IMR-90 (cell line): ENCODE data around the gene ITGAX. TPM values are rescaled to one million over a fixed set of nuclear protein-coding genes. Genes with fewer than 3 reads are reported as not detected.

Source experiments
- ATAC-seq: fragments of 200-7000 bp; cut with Tn5 transposase; 2 replicates; pipeline ENCODE4 v1.9.1; 2020; ENCODE audit warnings: low read depth, mild to moderate bottlenecking, moderate library complexity
- BruUV-seq: library from RNA; stranded (reverse); fragments of 400-500 nt; replicated peaks from 2 replicates; lab custom pipeline; 2021; lab: Mats Ljungman, UMichigan
- CTCF ChIA-PET: fragments of 300-600 bp; formaldehyde crosslinking; extraction: SDS; loops from one replicate; lab custom pipeline; 2021; ENCODE audit warnings: antibody characterized with exemption; lab: Yijun Ruan, JAX
- POLR2A ChIA-PET: fragments of 300-600 bp; sonication (Branson Sonifier 250); formaldehyde crosslinking; loops from one replicate; lab custom pipeline; 2022; ENCODE audit warnings: antibody characterized with exemption; ENCODE audit not compliant: unreplicated experiment; lab: Charles Lee
- DNase-seq: peaks from one replicate; pipeline ENCODE4 v3.0.0; 2013
- H2AFZ ChIP-seq: replicated peaks from 2 replicates; pipeline ENCODE3; 2013; ENCODE audit warnings: low read length, mild to moderate bottlenecking; ENCODE audit not compliant: poor library complexity
- H2AK5ac ChIP-seq: 2 replicates; pipeline ENCODE4 v1.6.1; 2013; ENCODE audit warnings: low read depth, low read length, inconsistent platforms
- H2AK9ac ChIP-seq: replicated peaks from 2 replicates; pipeline ENCODE3; 2013; ENCODE audit warnings: mild to moderate bottlenecking, low read depth, low read length, moderate library complexity; ENCODE audit not compliant: poor library complexity
- H2BK120ac ChIP-seq: 2 replicates; pipeline ENCODE4 v1.6.1; 2013; ENCODE audit warnings: low read depth, low read length, inconsistent platforms
- H2BK15ac ChIP-seq: 3 replicates; pipeline ENCODE4 v1.6.1; 2013; ENCODE audit warnings: low read depth, low read length, inconsistent platforms
- H2BK20ac ChIP-seq: 2 replicates; pipeline ENCODE4 v1.6.1; 2013; ENCODE audit warnings: low read depth, mild to moderate bottlenecking, inconsistent platforms, low read length, moderate library complexity
- H2BK5ac ChIP-seq: 2 replicates; pipeline ENCODE4 v1.6.1; 2013; ENCODE audit warnings: mild to moderate bottlenecking, low read depth, low read length, inconsistent platforms; ENCODE audit not compliant: poor library complexity, severe bottlenecking
- H3K14ac ChIP-seq: replicated peaks from 2 replicates; pipeline ENCODE4 v1.6.1; 2013; ENCODE audit warnings: low read depth, low read length, inconsistent platforms
- H3K18ac ChIP-seq: 2 replicates; pipeline ENCODE4 v1.6.1; 2013; ENCODE audit warnings: low read depth, low read length, control low read depth
- H3K23ac ChIP-seq: 2 replicates; pipeline ENCODE4 v1.6.1; 2013; ENCODE audit warnings: low read depth, low read length, inconsistent platforms
- H3K27ac ChIP-seq: 2 replicates; pipeline ENCODE4 v1.5.1; 2013; ENCODE audit warnings: mild to moderate bottlenecking, control low read depth, low read length; ENCODE audit not compliant: insufficient read depth
- H3K27me3 ChIP-seq: 2 replicates; pipeline ENCODE4 v1.6.1; 2013; ENCODE audit warnings: low read length; ENCODE audit not compliant: control insufficient read depth, insufficient read depth
- H3K36me3 ChIP-seq: 2 replicates; pipeline ENCODE4 v1.6.1; 2013; ENCODE audit warnings: low read length, mixed read lengths; ENCODE audit not compliant: control insufficient read depth, insufficient read depth
- H3K4ac ChIP-seq: 2 replicates; pipeline ENCODE4 v1.6.1; 2013; ENCODE audit warnings: low read depth, low read length, inconsistent platforms
- H3K4me1 ChIP-seq: 2 replicates; pipeline ENCODE4 v1.6.1; 2013; ENCODE audit warnings: low read length, mixed read lengths; ENCODE audit not compliant: control insufficient read depth, insufficient read depth
- H3K4me2 ChIP-seq: 2 replicates; pipeline ENCODE4 v1.6.1; 2013; ENCODE audit warnings: low read depth, mild to moderate bottlenecking, control low read depth, low read length, moderate library complexity
- H3K4me3 ChIP-seq: 2 replicates; pipeline ENCODE4 v1.5.1; 2013; ENCODE audit warnings: low read depth, mild to moderate bottlenecking, control low read depth, low read length, moderate library complexity; ENCODE audit not compliant: insufficient read depth
- H3K56ac ChIP-seq: 2 replicates; pipeline ENCODE4 v1.6.1; 2013; ENCODE audit warnings: low read length, inconsistent platforms; ENCODE audit not compliant: insufficient read depth; ENCODE audit errors: extremely low read depth
- H3K79me1 ChIP-seq, 2 experiments: 2 replicates each; pipeline ENCODE4 v1.6.1; 2013; ENCODE audit warnings: low read length in 2 of 2, inconsistent platforms in 1 of 2, low read depth in 1 of 2
- H3K9ac ChIP-seq: 2 replicates; pipeline ENCODE4 v1.6.1; 2013; ENCODE audit warnings: low read depth, low read length, control low read depth
- H3K9me1 ChIP-seq: 2 replicates; pipeline ENCODE4 v1.6.1; 2013; ENCODE audit warnings: low read length, inconsistent platforms; ENCODE audit not compliant: insufficient read depth
- H3K9me3 ChIP-seq: 2 replicates; pipeline ENCODE4 v1.6.1; 2013; ENCODE audit warnings: low read length; ENCODE audit not compliant: control insufficient read depth, insufficient read depth
- H4K20me1 ChIP-seq: 2 replicates; pipeline ENCODE4 v1.6.1; 2013; ENCODE audit warnings: low read length, inconsistent platforms; ENCODE audit not compliant: insufficient read depth
- H4K5ac ChIP-seq: 2 replicates; pipeline ENCODE4 v1.6.1; 2013; ENCODE audit warnings: mild to moderate bottlenecking, low read depth, low read length, control low read depth
- H4K8ac ChIP-seq, 2 experiments: 2 replicates each; pipeline ENCODE4 v1.6.1; 2013; ENCODE audit warnings: low read depth in 2 of 2, low read length in 2 of 2, control low read depth in 1 of 2, inconsistent platforms in 1 of 2
- H4K91ac ChIP-seq: 2 replicates; pipeline ENCODE4 v1.6.1; 2013; ENCODE audit warnings: low read depth, low read length, inconsistent platforms; ENCODE audit not compliant: insufficient read depth
- BHLHE40 ChIP-seq: fragments of 150-350 bp; IDR thresholded peaks from 2 replicates; pipeline ENCODE4 v1.6.1; 2016; ENCODE audit warnings: mild to moderate bottlenecking, low read depth, low read length
- CEBPB ChIP-seq: IDR thresholded peaks from 2 replicates; pipeline ENCODE4 v1.6.1; 2012; ENCODE audit warnings: low read depth, low read length, improper control_type of control experiment
- CHD1 ChIP-seq: IDR thresholded peaks from 2 replicates; pipeline ENCODE4 v1.6.1; 2012; ENCODE audit warnings: low read depth, low read length, improper control_type of control experiment
- MAFK ChIP-seq: IDR thresholded peaks from 2 replicates; pipeline ENCODE4 v1.6.1; 2012; ENCODE audit warnings: low read depth, low read length, improper control_type of control experiment
- MAZ ChIP-seq: IDR thresholded peaks from 2 replicates; pipeline ENCODE4 v1.6.1; 2012; ENCODE audit warnings: low read depth, mild to moderate bottlenecking, low read length, improper control_type of control experiment, moderate library complexity, borderline replicate concordance
- MXI1 ChIP-seq: IDR thresholded peaks from 2 replicates; pipeline ENCODE4 v1.6.1; 2012; ENCODE audit warnings: low read depth, mild to moderate bottlenecking, low read length, moderate library complexity, borderline replicate concordance
- NFE2L2 ChIP-seq: fragments of 150-350 bp; IDR thresholded peaks from 2 replicates; pipeline ENCODE4 v1.6.1; 2016; ENCODE audit warnings: low read depth, mild to moderate bottlenecking, low read length
- RAD21 ChIP-seq: IDR thresholded peaks from 2 replicates; pipeline ENCODE4 v1.6.1; 2012; ENCODE audit warnings: low read length, improper control_type of control experiment
- RCOR1 ChIP-seq: IDR thresholded peaks from 2 replicates; pipeline ENCODE4 v1.6.1; 2012; ENCODE audit warnings: mild to moderate bottlenecking, low read length, improper control_type of control experiment; ENCODE audit not compliant: insufficient replicate concordance
- RFX5 ChIP-seq: IDR thresholded peaks from 2 replicates; pipeline ENCODE4 v1.8.0; 2012; ENCODE audit warnings: low read depth, mild to moderate bottlenecking, low read length, moderate library complexity
- WGBS, 2 experiments: methylation state at CpG; one replicate each; pipeline versions ENCODE4 v1.1.5 to v1.1.7; 2013; ENCODE audit warnings: missing lambda C conversion rate in 2 of 2; ENCODE audit not compliant: insufficient read length in 1 of 2; ENCODE audit errors: extremely low coverage in 2 of 2; 5-methylcytosine and 5-hydroxymethylcytosine counted together
- dilution Hi-C: fragments of 300-500 bp; cut with HindIII; formaldehyde crosslinking; loops from one replicate; pipeline ENCODE4 v1.14.3; 2018; ENCODE audit warnings: low sequenced_read_pairs; ENCODE audit not compliant: unreplicated experiment
- in situ Hi-C: fragments of 300-500 bp; cut with MboI; formaldehyde crosslinking; loops from 3 replicates; pipeline ENCODE4 v1.14.3; 2019; ENCODE audit warnings: low sequenced_read_pairs, inconsistent platforms, mixed read lengths
- intact Hi-C: fragments of 100-400 bp; cut with micrococcal nuclease; formaldehyde crosslinking; loops from 2 replicates; pipeline ENCODE4 v1.10.0; 2022
- polyA plus RNA-seq, 3 experiments: library from polyadenylated mRNA; depleted of rRNA; stranded (reverse); fragments of >200 nt; gene quantifications; 2 replicates each; pipeline ENCODE4 v1.2.3, GENCODE V29; 2012; ENCODE audit warnings: low replicate concordance in 1 of 3
- total RNA-seq: library from RNA; depleted of rRNA; stranded (reverse); fragments of >200 nt; gene quantifications from 2 replicates; pipeline ENCODE4 v1.2.3, GENCODE V29; 2012
- TF ChIP-seq, protein P1 (sequence below): fragments of 150-350 bp; IDR thresholded peaks from 2 replicates; pipeline ENCODE4 v1.6.1; 2017; ENCODE audit warnings: mild to moderate bottlenecking, antibody characterized with exemption, low read length, low read depth
- TF ChIP-seq, protein P2 (sequence below): fragments of 150-350 bp; IDR thresholded peaks from 2 replicates; pipeline ENCODE4 v1.6.1; 2016; ENCODE audit warnings: low read depth, mild to moderate bottlenecking, low read length, moderate library complexity, borderline replicate concordance
- TF ChIP-seq, protein P3 (sequence below): conservative IDR thresholded peaks from 2 replicates; pipeline ENCODE4 v1.5.1; 2012; ENCODE audit warnings: mild to moderate bottlenecking, low read depth, low read length, improper control_type of control experiment

The ITGAX gene
- total and polyA plus RNA-seq, 2 of the 4 experiments (the other 2 are of a cell fraction) = 0.09 to 0.18 TPM

DNA sequence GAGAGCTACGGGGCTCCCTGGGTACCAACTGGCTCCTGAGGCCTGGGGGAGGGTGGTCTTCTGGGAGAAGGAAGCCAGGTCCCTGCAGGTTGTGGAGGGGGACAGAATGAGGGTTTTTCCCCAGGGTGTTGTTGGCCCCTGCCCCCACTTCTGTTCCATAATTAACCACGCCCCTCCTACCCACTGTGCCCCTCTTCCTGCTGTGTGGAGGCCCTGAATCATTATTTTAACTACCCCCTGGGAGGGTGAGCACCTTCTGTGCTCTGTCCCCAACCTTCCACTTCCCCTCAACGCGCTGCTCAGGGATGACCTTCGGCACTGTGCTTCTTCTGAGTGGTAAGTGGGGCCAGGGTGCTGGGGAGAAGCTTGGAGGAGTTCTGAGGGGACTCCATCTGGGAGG is 38.1 kb downstream of the ITGAX start, which contains the start of gene ITGAD:
ITGAD (plus strand) TSS at position 280 of the 400 bp plus-strand sequence; CDS start at position 306, 26 bp downstream.
- intact Hi-C loops (loop anchor here (10.0 kb wide), 1 partner anchor 88 kb away; no protein-coding TSS in a partner anchor), in situ Hi-C loops (no loop called here), dilution Hi-C loops (no loop called here)
- no peak within 1 kb of the TSS for H3K56ac ChIP-seq
- H3K4me3 ChIP-seq = no peak within 1 kb of the TSS
- H2BK120ac ChIP-seq = no peak within 1 kb of the TSS
- peak within 1 kb of the TSS; percentile 43 for H2AFZ ChIP-seq
- no peaks in the 10 kb centered on the region for H3K79me1 ChIP-seq
- no peak within 1 kb of the TSS for H2BK5ac ChIP-seq
- no peaks in the 10 kb centered on the region for H3K9me1 ChIP-seq
- no peaks in the 10 kb centered on the region for H4K20me1 ChIP-seq
- ATAC-seq (no peak), DNase-seq (no peak)
- no peaks in the 10 kb centered on the region for H3K9me3 ChIP-seq
- H3K4me1 ChIP-seq = no peaks in the 10 kb centered on the region
- WGBS, 2 experiments = no CpG with 5 or more reads among the region's 5 CpGs
- CTCF ChIA-PET = interaction anchor here (1.1 kb wide), 1 partner anchor 44 kb away, joined by 3 read pairs; no protein-coding TSS in a partner anchor
- BruUV-seq = no TSS peak
- H2AK9ac ChIP-seq = no peak within 1 kb of the TSS
- no peak within 1 kb of the TSS for H3K23ac ChIP-seq
- no peak within 1 kb of the TSS for H2BK20ac ChIP-seq
- H3K4ac ChIP-seq = no peak within 1 kb of the TSS
- H3K9ac ChIP-seq = no peak within 1 kb of the TSS
- no peak within 1 kb of the TSS for H2AK5ac ChIP-seq
- no peak within 1 kb of the TSS for H4K5ac ChIP-seq
- no peak within 1 kb of the TSS for H4K91ac ChIP-seq
- no peak within 1 kb of the TSS for H3K14ac ChIP-seq
- no peak within 1 kb of the TSS for H3K18ac ChIP-seq
- no peak within 1 kb of the TSS for H4K8ac ChIP-seq
- H3K27ac ChIP-seq = no peak within 1 kb of the TSS
- no peak within 1 kb of the TSS for H3K4me2 ChIP-seq
- H3K27me3 ChIP-seq = peaks cover 5% of the 10 kb centered on the region
- no peak within 1 kb of the TSS for H2BK15ac ChIP-seq
- TF ChIP-seq MAZ (no peak), MAFK (no peak), CEBPB (no peak), RAD21 (no peak), MXI1 (no peak), CHD1 (no peak), BHLHE40 (no peak), RFX5 (no peak), NFE2L2 (no peak), RCOR1 (no peak)
- TF ChIP-seq, protein P1, sequence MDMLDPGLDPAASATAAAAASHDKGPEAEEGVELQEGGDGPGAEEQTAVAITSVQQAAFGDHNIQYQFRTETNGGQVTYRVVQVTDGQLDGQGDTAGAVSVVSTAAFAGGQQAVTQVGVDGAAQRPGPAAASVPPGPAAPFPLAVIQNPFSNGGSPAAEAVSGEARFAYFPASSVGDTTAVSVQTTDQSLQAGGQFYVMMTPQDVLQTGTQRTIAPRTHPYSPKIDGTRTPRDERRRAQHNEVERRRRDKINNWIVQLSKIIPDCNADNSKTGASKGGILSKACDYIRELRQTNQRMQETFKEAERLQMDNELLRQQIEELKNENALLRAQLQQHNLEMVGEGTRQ = no peak
- TF ChIP-seq, protein P2, sequence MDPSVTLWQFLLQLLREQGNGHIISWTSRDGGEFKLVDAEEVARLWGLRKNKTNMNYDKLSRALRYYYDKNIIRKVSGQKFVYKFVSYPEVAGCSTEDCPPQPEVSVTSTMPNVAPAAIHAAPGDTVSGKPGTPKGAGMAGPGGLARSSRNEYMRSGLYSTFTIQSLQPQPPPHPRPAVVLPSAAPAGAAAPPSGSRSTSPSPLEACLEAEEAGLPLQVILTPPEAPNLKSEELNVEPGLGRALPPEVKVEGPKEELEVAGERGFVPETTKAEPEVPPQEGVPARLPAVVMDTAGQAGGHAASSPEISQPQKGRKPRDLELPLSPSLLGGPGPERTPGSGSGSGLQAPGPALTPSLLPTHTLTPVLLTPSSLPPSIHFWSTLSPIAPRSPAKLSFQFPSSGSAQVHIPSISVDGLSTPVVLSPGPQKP = no peak
- TF ChIP-seq, protein P3, sequence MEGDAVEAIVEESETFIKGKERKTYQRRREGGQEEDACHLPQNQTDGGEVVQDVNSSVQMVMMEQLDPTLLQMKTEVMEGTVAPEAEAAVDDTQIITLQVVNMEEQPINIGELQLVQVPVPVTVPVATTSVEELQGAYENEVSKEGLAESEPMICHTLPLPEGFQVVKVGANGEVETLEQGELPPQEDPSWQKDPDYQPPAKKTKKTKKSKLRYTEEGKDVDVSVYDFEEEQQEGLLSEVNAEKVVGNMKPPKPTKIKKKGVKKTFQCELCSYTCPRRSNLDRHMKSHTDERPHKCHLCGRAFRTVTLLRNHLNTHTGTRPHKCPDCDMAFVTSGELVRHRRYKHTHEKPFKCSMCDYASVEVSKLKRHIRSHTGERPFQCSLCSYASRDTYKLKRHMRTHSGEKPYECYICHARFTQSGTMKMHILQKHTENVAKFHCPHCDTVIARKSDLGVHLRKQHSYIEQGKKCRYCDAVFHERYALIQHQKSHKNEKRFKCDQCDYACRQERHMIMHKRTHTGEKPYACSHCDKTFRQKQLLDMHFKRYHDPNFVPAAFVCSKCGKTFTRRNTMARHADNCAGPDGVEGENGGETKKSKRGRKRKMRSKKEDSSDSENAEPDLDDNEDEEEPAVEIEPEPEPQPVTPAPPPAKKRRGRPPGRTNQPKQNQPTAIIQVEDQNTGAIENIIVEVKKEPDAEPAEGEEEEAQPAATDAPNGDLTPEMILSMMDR = no peak
- no peaks in the 10 kb centered on the region for H3K36me3 ChIP-seq
- POLR2A ChIA-PET = no interaction called here
